Measurements from ENCODE around the gene GPRIN3.

- TF ChIP-seq CTCF (IDR thresholded peaks at IDR 0.05) (no peak), POLR2A (IDR thresholded peaks at IDR 0.05) (no peak)
Measured at GRCh38 chr4:89299153-89299791, 8.3 kb downstream of the GPRIN3 start.

Data from upper lobe of left lung (tissue), 4 donors.